K562 (cell line): ENCODE data around the gene NAV2. TPM values are rescaled to one million over a fixed set of nuclear protein-coding genes. Genes with fewer than 3 reads are reported as not detected.

Source experiments
- CBX3 ChIP-seq, 2 experiments: IDR thresholded peaks; 1 replicate in 1 of 2; 2 replicates in 1 of 2; pipeline ENCODE4 v1.6.1; 2012; ENCODE audit warnings: inconsistent platforms in 2 of 2, low read length in 2 of 2, borderline replicate concordance in 1 of 2, control low read depth in 1 of 2
- FOXM1 ChIP-seq, 2 experiments: fragments of 450-650 bp in 1 of 2; sonication (generic) in 1 of 2; formaldehyde crosslinking in 1 of 2; IDR thresholded peaks; 2 replicates each; pipeline versions ENCODE4 v1.6.1 to v1.9.0; 2017 to 2022; ENCODE audit warnings: low read depth in 2 of 2, mild to moderate bottlenecking in 2 of 2, missing genetic modification reagents in 1 of 2, moderate library complexity in 1 of 2
- GMEB1 ChIP-seq: fragments of 250-450 bp; sonication (Bioruptor Pico); IDR thresholded peaks from 2 replicates; pipeline ENCODE4 v1.4.0; 2020; ENCODE audit warnings: mild to moderate bottlenecking
- HEY1 ChIP-seq: fragments of 250-450 bp; sonication (Bioruptor Pico); IDR thresholded peaks from 2 replicates; pipeline ENCODE4 v1.5.0; 2020; ENCODE audit warnings: mild to moderate bottlenecking, moderate library complexity, borderline replicate concordance
- ILF3 ChIP-seq: fragments of 450-650 bp; IDR thresholded peaks from 2 replicates; pipeline ENCODE4 v1.6.1; 2018; ENCODE audit warnings: antibody characterized with exemption, mild to moderate bottlenecking, moderate library complexity, borderline replicate concordance
- MTA2 ChIP-seq: fragments of 450-650 bp; IDR thresholded peaks from 2 replicates; pipeline ENCODE4 v1.6.1; 2016; ENCODE audit warnings: low read depth
- PHF21A ChIP-seq: fragments of 450-650 bp; IDR thresholded peaks from 2 replicates; pipeline ENCODE4 v1.6.1; 2017; ENCODE audit warnings: low read depth, borderline replicate concordance
- PHTF2 ChIP-seq: fragments of 250-450 bp; sonication (Bioruptor Pico); IDR thresholded peaks from 2 replicates; pipeline ENCODE4 v1.5.0; 2021; ENCODE audit warnings: mild to moderate bottlenecking
- POLR2H ChIP-seq: IDR thresholded peaks from 2 replicates; pipeline ENCODE4 v1.6.1; 2016; ENCODE audit warnings: missing genetic modification characterization, low read depth, mild to moderate bottlenecking, control low read depth, missing compliant biosample characterization, moderate library complexity
- PPARD ChIP-seq: fragments of 250-450 bp; sonication (Bioruptor Pico); IDR thresholded peaks from 2 replicates; pipeline ENCODE4 v1.8.0; 2022; ENCODE audit warnings: inconsistent platforms, mild to moderate bottlenecking, moderate library complexity
- RNF219 ChIP-seq: fragments of 250-450 bp; sonication (Bioruptor Pico); IDR thresholded peaks from 2 replicates; pipeline ENCODE4 v1.5.0; 2022; ENCODE audit warnings: mild to moderate bottlenecking
- SMARCB1 ChIP-seq: IDR thresholded peaks from 2 replicates; pipeline ENCODE4 v1.6.1; 2011; ENCODE audit warnings: improper control_type of control experiment, low read depth; ENCODE audit not compliant: insufficient read length
- XRCC3 ChIP-seq: fragments of 450-650 bp; IDR thresholded peaks from 2 replicates; pipeline ENCODE4 v1.6.1; 2017; ENCODE audit warnings: mild to moderate bottlenecking, moderate library complexity
- ZNF175 ChIP-seq: fragments of 200-800 bp; sonication (Bioruptor generic); IDR thresholded peaks from 2 replicates; pipeline ENCODE4 v1.6.1; 2016; ENCODE audit warnings: low read depth, mild to moderate bottlenecking, missing genetic modification characterization, missing compliant biosample characterization
- ZNF212 ChIP-seq: fragments of 450-650 bp; formaldehyde crosslinking; IDR thresholded peaks from 2 replicates; pipeline ENCODE4 v1.4.0; 2020; ENCODE audit warnings: mild to moderate bottlenecking
- ZNF224 ChIP-seq: sonication (generic); formaldehyde crosslinking; IDR thresholded peaks from 2 replicates; pipeline ENCODE4 v1.8.0; 2022; ENCODE audit warnings: mild to moderate bottlenecking, missing genetic modification reagents
- ZNF41 ChIP-seq: fragments of 250-450 bp; sonication (Bioruptor Pico); conservative IDR thresholded peaks from 2 replicates; pipeline ENCODE4 v1.4.0; 2020; ENCODE audit warnings: mild to moderate bottlenecking
- ZNF609 ChIP-seq: sonication (generic); formaldehyde crosslinking; IDR thresholded peaks from 2 replicates; pipeline ENCODE4 v1.8.1; 2023; ENCODE audit warnings: missing genetic modification reagents, mild to moderate bottlenecking, borderline replicate concordance
- ZNF644 ChIP-seq: fragments of 200-800 bp; sonication (Bioruptor generic); IDR thresholded peaks from 2 replicates; pipeline ENCODE4 v1.6.1; 2016; ENCODE audit warnings: low read depth, missing genetic modification characterization, missing compliant biosample characterization
- polyA plus RNA-seq, 8 experiments: library from polyadenylated mRNA; depleted of rRNA in 4 of 8; stranded (reverse) in 5 of 8; unstranded in 3 of 8; fragments of >200 nt; fragmentation: Nextera tagmentation in 2 of 8; fragmentation: Illumina TruSeq in 1 of 8; extraction: Ambion mirVana in 2 of 8; extraction: Trizol in 1 of 8; gene quantifications; 2 replicates each; pipeline versions ENCODE4 v1.2.1 to v1.2.3, GENCODE V29; 2011 to 2014; ENCODE audit warnings: inconsistent platforms in 1 of 8, missing spikeins in 1 of 8
- total RNA-seq, 7 experiments: library from RNA; depleted of rRNA in 6 of 7; stranded (reverse); fragments of >200 nt in 6 of 7; fragmentation: Illumina TruSeq in 2 of 7; extraction: Trizol in 2 of 7; gene quantifications; 2 replicates each; pipeline versions ENCODE4 v1.2.1 to v1.2.3, GENCODE V29; 2011 to 2021; ENCODE audit warnings: low replicate concordance in 1 of 7

NAV2 gene
- total and polyA plus RNA-seq, 9 of the 15 experiments (the other 6 are each of a cell fraction or from before 2014, with no cell fraction given) = 0.03 to 0.35 (median 0.05) TPM

GRCh38 chr11:20112291-20113148 lies 399.9 kb downstream of the NAV2 start (continued):
- TF ChIP-seq ILF3 = no peak
- TF ChIP-seq XRCC3 = no peak
- TF ChIP-seq HEY1 = no peak
- TF ChIP-seq SMARCB1 = no peak
- TF ChIP-seq PHF21A = peak; percentile 75; the same call in 1 of the 2 replicates
- TF ChIP-seq PHTF2 (CRISPR knock-in tag) = no peak
- no peak for TF ChIP-seq PPARD (CRISPR knock-in tag)
- TF ChIP-seq GMEB1 (CRISPR knock-in tag) = no peak
- TF ChIP-seq ZNF212 (CRISPR knock-in tag) = no peak
- no peak for TF ChIP-seq RNF219 (CRISPR knock-in tag)
- TF ChIP-seq CBX3 (IDR thresholded peaks at IDR 0.05; ENCODE audit: borderline replicate concordance in 1 of 2, low read length in 2 of 2) = peak in 1 of 2 experiments; percentile 65; a peak in 1 of 3 replicates
- TF ChIP-seq ZNF609 (CRISPR knock-in tag) = no peak
- peak; percentile 86 for TF ChIP-seq ZNF175 (CRISPR knock-in tag)
- peak; percentile 73 for TF ChIP-seq ZNF644 (tag)
- no peak for TF ChIP-seq POLR2H (tag)
- TF ChIP-seq FOXM1 (IDR thresholded peaks at IDR 0.05; ENCODE audit: low read depth) = no peak
- 0 out of 2 replicates have a peak, but pooled peaks have one; percentile 37 for TF ChIP-seq FOXM1 (CRISPR knock-in tag; IDR thresholded peaks at IDR 0.05; ENCODE audit: low read depth)
- TF ChIP-seq ZNF41 (CRISPR knock-in tag) = no peak
- TF ChIP-seq MTA2 = no peak
- TF ChIP-seq ZNF224 = peak; percentile 62; the same call in 1 of the 2 replicates
